Urinary bladder (tissue), 4 donors: Measurements from ENCODE around the gene MCOLN3. TPM values are rescaled to one million over a fixed set of nuclear protein-coding genes. Genes with fewer than 3 reads are reported as not detected.
A peak's percentile ranks its signal among the peaks of the same experiment; 100 is the strongest.

ENCODE experiments used
- DNase-seq: peaks from one replicate; pipeline ENCODE4 v3.0.0-alpha.2; 2015; ENCODE audit errors: extremely low spot score
- H3K27ac ChIP-seq: one replicate; pipeline ENCODE4 v1.5.1; 2013; ENCODE audit warnings: low read depth, mild to moderate bottlenecking, moderate library complexity
- H3K36me3 ChIP-seq: one replicate; pipeline ENCODE4 v1.6.1; 2013; ENCODE audit warnings: mild to moderate bottlenecking, moderate library complexity; ENCODE audit not compliant: insufficient read depth
- H3K4me1 ChIP-seq: one replicate; pipeline ENCODE4 v1.6.1; 2013; ENCODE audit warnings: mild to moderate bottlenecking, moderate library complexity; ENCODE audit not compliant: insufficient read depth
- H3K4me3 ChIP-seq: one replicate; pipeline ENCODE4 v1.5.1; 2013; ENCODE audit warnings: low read depth, low read length
- WGBS: extraction: QIAGEN DNeasy Blood & Tissue Kit; methylation state at CpG from one replicate; pipeline ENCODE4 v1.1.7; 2013; 5-methylcytosine and 5-hydroxymethylcytosine counted together
- polyA plus RNA-seq: library from polyadenylated mRNA; stranded (reverse); fragments of 200-250 nt; gene quantifications from one replicate; pipeline ENCODE4 v1.2.3, GENCODE V29; 2013
- total RNA-seq: library from RNA; depleted of rRNA; stranded (reverse); fragments of >200 nt; gene quantifications from one replicate; pipeline ENCODE4 v1.2.3, GENCODE V29; 2014
- donor health status: healthy with polysubstance abuse.
- donor health status: healthy.

MCOLN3 gene
- 3.0 TPM for total RNA-seq
- 0.67 TPM for polyA plus RNA-seq

GRCh38 chr1:85048296-85049064 is at the start of gene MCOLN3:
Gene MCOLN3, minus strand, starts transcription at chr1:85048500. Its CDS starts 3,140 bp downstream, at chr1:85045360.
- no peak for DNase-seq

GRCh38 chr1:85093644-85094043 is 45.3 kb upstream of the MCOLN3 start:
- Histone ChIP-seq H3K4me3 (no peak overlapping the region), H3K36me3 (no peaks in the 10 kb centered on the region), H3K4me1 (no peaks in the 10 kb centered on the region), H3K27ac (no peak overlapping the region)
- no peak for DNase-seq
- 89% methylated on average over 2 of the region's 2 CpGs for WGBS

More at GRCh38 chr1:85048296-85049064, at the start of gene MCOLN3:
- H3K36me3 ChIP-seq: no peaks in the 10 kb centered on the region
- no peak within 1 kb of the TSS for H3K27ac ChIP-seq
- peaks cover 1% of the 10 kb centered on the region for H3K4me1 ChIP-seq
- H3K4me3 ChIP-seq: peak within 1 kb of the TSS; percentile 65
- WGBS: 2% methylated on average over 73 of the region's 73 CpGs

- no peak overlapping the region for H3K27ac ChIP-seq
- H3K4me3 ChIP-seq: no peak overlapping the region
- WGBS: 51% methylated on average over 11 of the region's 11 CpGs
Observed at GRCh38 chr1:85091671-85092280, 43.5 kb upstream of the MCOLN3 start.

GRCh38 chr1:85090225-85090624 is 41.9 kb upstream of the MCOLN3 start:
- WGBS: 88% methylated on average over 1 of the region's 1 CpG
- Histone ChIP-seq H3K36me3 (no peaks in the 10 kb centered on the region), H3K4me3 (no peak overlapping the region), H3K27ac (no peak overlapping the region), H3K4me1 (no peaks in the 10 kb centered on the region)
- no peak for DNase-seq

More at GRCh38 chr1:85091671-85092280, 43.5 kb upstream of the MCOLN3 start:
- Histone ChIP-seq H3K4me1 (no peaks in the 10 kb centered on the region), H3K36me3 (no peaks in the 10 kb centered on the region)
- DNase-seq: no peak

GRCh38 chr1:85089203-85089602 is 40.9 kb upstream of the MCOLN3 start:
- DNase-seq: no peak
- Histone ChIP-seq H3K4me3 (no peak overlapping the region), H3K27ac (no peak overlapping the region), H3K36me3 (no peaks in the 10 kb centered on the region), H3K4me1 (no peaks in the 10 kb centered on the region)

GRCh38 chr1:85088408-85088784 is 40.1 kb upstream of the MCOLN3 start:
- H3K4me3 ChIP-seq: no peak overlapping the region
- WGBS: 91% methylated on average over 2 of the region's 2 CpGs
- DNase-seq: no peak
- no peak overlapping the region for H3K27ac ChIP-seq
- no peaks in the 10 kb centered on the region for H3K4me1 ChIP-seq
- H3K36me3 ChIP-seq: no peaks in the 10 kb centered on the region

GRCh38 chr1:85087659-85088407 is 39.5 kb upstream of the MCOLN3 start:
- Histone ChIP-seq H3K36me3 (no peaks in the 10 kb centered on the region), H3K4me3 (no peak overlapping the region), H3K27ac (no peak overlapping the region), H3K4me1 (no peaks in the 10 kb centered on the region)
- DNase-seq: no peak
- 94% methylated on average over 1 of the region's 1 CpG for WGBS

GRCh38 chr1:85085417-85085816 is 37.1 kb upstream of the MCOLN3 start:
- 96% methylated on average over 1 of the region's 1 CpG for WGBS
- H3K27ac ChIP-seq: no peak overlapping the region
- no peaks in the 10 kb centered on the region for H3K4me1 ChIP-seq
- DNase-seq: no peak
- no peak overlapping the region for H3K4me3 ChIP-seq
- no peaks in the 10 kb centered on the region for H3K36me3 ChIP-seq

- H3K4me1 ChIP-seq: no peaks in the 10 kb centered on the region
- no peak overlapping the region for H3K27ac ChIP-seq
- H3K36me3 ChIP-seq: no peaks in the 10 kb centered on the region
- no peak for DNase-seq
- WGBS: 37% methylated on average over 3 of the region's 3 CpGs
- no peak overlapping the region for H3K4me3 ChIP-seq
Observed at GRCh38 chr1:85078903-85079302, 30.6 kb upstream of the MCOLN3 start.

- no peak overlapping the region for H3K27ac ChIP-seq
- 91% methylated on average over 3 of the region's 3 CpGs for WGBS
- DNase-seq: no peak
- H3K4me1 ChIP-seq: no peaks in the 10 kb centered on the region
- H3K4me3 ChIP-seq: no peak overlapping the region
- H3K36me3 ChIP-seq: no peaks in the 10 kb centered on the region
Observed at GRCh38 chr1:85074365-85074964, 26.2 kb upstream of the MCOLN3 start.

- 91% methylated on average over 3 of the region's 3 CpGs for WGBS
- no peak for DNase-seq
Observed at GRCh38 chr1:85070972-85071492, 22.7 kb upstream of the MCOLN3 start.

GRCh38 chr1:85068846-85069245 is 20.5 kb upstream of the MCOLN3 start:
- no peak overlapping the region for H3K27ac ChIP-seq
- WGBS: 92% methylated on average over 2 of the region's 2 CpGs
- no peak overlapping the region for H3K4me3 ChIP-seq
- no peak for DNase-seq
- no peaks in the 10 kb centered on the region for H3K4me1 ChIP-seq
- H3K36me3 ChIP-seq: no peaks in the 10 kb centered on the region

More at GRCh38 chr1:85070972-85071492, 22.7 kb upstream of the MCOLN3 start:
- Histone ChIP-seq H3K4me3 (no peak overlapping the region), H3K27ac (no peak overlapping the region), H3K36me3 (no peaks in the 10 kb centered on the region), H3K4me1 (no peaks in the 10 kb centered on the region)

- no peak overlapping the region for H3K4me3 ChIP-seq
- WGBS: 92% methylated on average over 1 of the region's 1 CpG
- H3K36me3 ChIP-seq: no peaks in the 10 kb centered on the region
- H3K4me1 ChIP-seq: no peaks in the 10 kb centered on the region
- H3K27ac ChIP-seq: no peak overlapping the region
- DNase-seq: no peak
Observed at GRCh38 chr1:85065550-85065949, 17.2 kb upstream of the MCOLN3 start.
